GM18505 (cell line): ENCODE measurements around the gene MANSC4.

ENCODE experiments used
- ATAC-seq: cut with Tn5 transposase; IDR thresholded peaks from one replicate; pipeline ENCODE4 v1.9.1; 2021; ENCODE audit not compliant: unreplicated experiment
- POLR2A ChIP-seq: IDR thresholded peaks from 4 replicates; pipeline ENCODE4 v1.6.1; 2011; ENCODE audit warnings: borderline replicate concordance; ENCODE audit not compliant: insufficient read depth, insufficient read length; ENCODE audit errors: extremely low read depth

MANSC4 gene

DNA sequence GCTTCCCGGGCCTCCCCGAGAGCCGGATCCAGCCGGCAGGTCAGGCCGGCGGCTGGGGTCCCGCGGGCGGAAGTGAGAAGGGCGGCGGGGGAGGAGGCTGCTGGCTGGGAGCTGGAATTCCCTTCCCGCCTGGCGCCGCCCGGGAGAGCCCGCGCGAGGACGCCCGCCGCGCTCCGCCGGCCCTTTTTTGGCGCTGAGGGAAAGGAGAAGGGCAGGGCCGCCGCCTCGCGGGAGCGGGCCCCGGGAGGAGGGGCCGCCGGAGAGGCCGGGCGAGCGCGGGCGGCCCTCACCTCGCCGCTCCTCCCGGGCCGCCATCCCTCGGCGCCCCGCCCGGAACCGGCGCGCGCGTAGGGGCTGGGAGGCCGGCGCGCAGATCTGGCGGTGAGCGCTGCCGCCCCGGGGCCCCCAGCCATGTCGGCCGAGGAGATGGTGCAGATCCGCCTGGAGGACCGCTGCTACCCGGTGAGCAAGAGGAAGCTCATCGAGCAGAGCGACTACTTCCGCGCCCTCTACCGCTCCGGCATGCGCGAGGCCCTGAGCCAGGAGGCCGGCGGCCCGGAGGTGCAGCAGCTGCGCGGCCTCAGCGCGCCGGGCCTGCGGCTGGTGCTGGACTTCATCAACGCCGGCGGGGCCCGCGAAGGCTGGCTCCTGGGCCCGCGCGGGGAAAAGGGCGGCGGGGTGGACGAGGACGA, at the start of gene MANSC4, which contains the start of gene KLHL42:
MANSC4 (minus strand) TSS at position 317 of the 692 bp plus-strand sequence. CDS start 8,960 bp downstream, outside the sequence.
KLHL42 (plus strand) TSS at position 314 of the 692 bp plus-strand sequence; CDS start at position 412, 98 bp downstream.
- peak; percentile 55 for TF ChIP-seq POLR2A
- ATAC-seq: peak; percentile 75

DNA sequence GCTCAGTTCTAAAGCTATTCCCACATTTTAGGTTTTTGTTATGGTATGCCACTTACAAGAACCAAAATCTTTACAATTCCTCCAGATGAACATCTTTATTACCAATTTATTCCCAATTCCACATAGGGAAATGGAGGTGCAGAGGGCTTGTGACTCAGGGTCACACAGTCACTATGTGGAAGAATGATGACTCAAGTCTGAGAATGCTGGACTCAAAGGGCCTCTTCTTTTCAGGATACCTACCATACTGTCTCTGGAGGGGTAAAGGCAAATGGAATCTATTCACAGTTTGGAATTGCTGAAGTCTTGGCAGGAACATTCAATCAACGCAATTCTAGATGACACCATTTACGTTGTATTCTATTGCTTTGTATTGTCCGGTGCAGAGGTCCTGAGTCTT, 48.2 kb upstream of the MANSC4 start:
- no peak for TF ChIP-seq POLR2A
- ATAC-seq: no peak

GRCh38 chr12:27826076-27826475, 46.0 kb upstream of the MANSC4 start:
- TF ChIP-seq POLR2A: no peak
- ATAC-seq: no peak

DNA sequence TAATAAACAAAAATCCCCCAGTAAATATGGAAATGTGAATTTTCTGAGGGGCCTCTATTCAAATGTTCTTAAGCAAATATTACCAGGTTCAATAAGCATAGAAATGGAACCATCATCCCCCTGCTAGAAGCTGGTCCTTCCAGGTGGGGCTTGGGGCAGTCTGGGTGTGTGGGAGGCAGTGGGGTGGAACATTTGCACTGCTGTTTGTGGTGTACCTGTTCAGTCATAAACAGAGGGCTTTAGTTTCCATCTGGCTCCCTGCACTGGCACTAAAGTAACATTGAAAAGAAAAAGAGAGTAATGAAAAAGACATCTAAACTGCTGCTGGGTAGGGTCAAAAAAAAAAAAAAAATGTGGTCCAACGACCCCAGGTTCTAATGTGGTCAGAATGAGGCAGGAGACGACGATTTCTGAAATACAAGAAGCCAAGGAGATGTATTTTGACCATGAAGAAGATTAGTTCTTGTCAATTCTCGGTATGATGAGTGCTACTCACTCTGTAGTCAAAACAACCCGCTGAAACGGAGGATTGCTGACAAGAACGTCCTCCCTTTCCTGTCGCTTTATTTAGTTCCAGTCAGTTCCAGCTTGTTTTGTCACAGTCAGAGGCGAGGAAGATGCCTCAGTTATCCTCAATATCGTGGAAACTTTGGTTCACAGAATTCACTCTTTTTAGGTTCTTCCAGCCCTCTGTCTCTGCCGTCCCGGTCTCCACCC, 44.2 kb upstream of the MANSC4 start:
- peak; percentile 65 for ATAC-seq
- TF ChIP-seq POLR2A: no peak

DNA sequence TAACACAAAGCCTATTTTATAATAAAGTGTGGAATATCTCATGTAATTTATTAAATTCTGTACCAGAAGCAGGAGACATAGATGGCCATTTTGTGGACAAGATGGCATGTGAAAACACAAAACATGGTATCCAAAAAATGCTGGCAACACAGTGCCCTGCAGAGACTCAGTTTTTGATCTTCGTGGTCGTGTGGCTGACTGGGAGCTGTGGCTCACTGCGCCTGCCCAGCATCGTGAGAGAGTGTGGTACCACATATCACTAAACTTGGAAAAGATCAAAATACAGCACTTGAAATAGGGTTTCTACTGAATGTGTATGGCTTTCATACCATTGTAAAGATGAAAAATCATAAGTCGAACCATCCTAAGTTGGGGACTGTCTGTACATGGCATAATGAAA, 43.0 kb upstream of the MANSC4 start:
- no peak for TF ChIP-seq POLR2A
- no peak for ATAC-seq

DNA sequence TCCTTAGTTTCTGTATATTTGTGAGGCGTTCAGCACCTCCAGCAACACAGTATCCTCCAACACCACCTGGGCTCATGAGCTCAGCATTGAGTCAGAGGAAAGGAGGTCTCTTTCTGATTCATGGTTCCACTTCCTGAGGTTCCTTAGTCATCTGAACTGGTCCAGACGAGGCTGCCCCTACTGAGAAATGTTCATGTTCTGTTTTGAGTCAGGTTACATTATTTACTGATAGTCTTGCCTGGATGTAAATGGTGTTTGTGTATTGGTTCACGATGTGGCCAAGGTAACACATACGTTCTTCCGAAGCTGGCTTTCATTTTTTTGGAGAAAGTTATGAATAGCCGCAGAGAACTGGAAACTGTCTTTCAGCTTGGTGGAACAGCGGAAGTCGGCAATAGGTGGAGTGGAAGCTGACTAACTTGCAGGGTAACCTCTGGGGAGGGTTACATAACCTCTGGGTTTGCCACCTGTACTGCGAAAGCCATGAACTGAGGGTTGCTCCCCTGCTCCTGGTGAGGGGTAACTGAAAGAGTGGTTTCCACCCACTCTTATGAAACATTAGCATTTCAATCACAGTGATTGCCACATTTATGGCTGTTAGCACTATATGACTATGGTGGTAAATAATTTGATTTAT, 42.2 kb upstream of the MANSC4 start:
- peak; percentile 84 for ATAC-seq

DNA sequence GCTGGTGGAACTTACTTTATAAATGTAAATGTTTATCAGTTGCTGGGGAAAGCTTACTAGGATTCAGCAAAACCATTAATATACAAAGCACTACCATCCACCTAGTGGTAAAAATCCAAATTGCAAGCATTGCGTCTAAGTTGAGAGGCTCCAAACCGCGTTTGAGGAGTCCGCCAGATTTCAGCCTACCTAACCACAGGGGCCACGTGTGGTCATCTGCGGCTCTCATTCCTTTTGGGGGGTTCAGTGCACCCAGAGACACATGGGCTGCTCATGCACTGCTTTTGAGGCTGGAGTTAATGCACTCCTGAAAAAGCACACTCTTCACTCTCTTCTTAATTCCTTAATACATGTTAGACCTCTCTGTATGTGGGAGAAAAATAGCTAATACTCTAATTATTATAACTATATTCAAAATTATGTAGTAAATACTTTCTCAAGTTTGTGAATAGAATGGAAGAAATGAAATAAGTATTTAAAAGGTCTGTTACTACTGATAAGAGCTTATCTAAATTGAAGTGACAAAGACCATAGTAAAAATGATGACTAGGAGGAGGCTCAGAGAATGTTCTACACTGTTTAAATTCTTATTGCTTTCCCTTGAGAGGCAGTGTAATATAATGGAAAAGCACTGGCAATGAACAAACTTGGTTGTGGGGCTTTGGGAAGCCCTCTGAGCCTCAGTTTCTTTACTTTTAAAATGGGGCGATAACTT, 41.4 kb upstream of the MANSC4 start:
- ATAC-seq: no peak
- no peak for TF ChIP-seq POLR2A

More for the DNA sequence above, 42.2 kb upstream of the MANSC4 start:
- TF ChIP-seq POLR2A: no peak

GRCh38 chr12:27820564-27820963, 40.5 kb upstream of the MANSC4 start:
- no peak for TF ChIP-seq POLR2A
- no peak for ATAC-seq

GRCh38 chr12:27818401-27818918, 38.4 kb upstream of the MANSC4 start:
- no peak for ATAC-seq
- no peak for TF ChIP-seq POLR2A

DNA sequence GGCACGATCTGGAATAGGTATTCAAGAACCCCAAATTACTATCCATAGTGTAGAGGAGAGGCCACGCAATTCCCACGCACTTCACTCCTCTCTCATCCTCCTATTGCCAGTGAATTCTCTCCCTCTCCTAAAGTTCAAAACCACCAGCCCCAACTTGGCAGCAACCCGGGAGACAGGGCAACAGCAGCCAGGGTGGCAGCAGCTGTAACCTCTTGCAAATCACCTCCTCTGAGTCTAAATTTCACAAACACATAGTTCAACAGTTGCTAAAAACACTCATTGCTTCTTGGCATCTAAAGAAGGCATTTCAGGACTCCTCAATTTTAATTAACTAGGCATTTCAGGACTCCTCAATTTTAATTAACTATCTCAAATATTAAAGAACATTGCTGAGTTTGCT, 37.7 kb upstream of the MANSC4 start:
- ATAC-seq: no peak
- TF ChIP-seq POLR2A: no peak

- no peak for TF ChIP-seq POLR2A
- ATAC-seq: no peak
Measured at GRCh38 chr12:27814851-27815591, 35.0 kb upstream of the MANSC4 start.

DNA sequence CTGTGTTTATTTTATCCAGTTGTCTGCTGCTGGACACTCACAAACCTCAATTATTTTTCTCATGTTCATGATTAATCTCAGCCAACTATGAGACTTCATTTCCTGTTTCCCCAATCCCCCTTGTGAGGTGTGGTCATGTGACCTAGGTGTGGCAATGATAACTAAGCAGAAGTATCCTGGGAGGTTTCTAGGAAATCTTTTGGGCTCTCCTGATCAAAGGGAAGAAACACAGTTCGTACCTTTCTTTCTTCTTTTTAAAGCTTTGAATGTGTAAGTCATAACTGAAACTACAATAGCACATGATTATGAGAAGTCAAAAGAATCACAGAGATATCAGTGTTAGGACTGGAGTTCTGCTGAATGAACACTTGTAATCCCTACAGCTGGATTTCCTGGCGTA, 34.4 kb upstream of the MANSC4 start:
- TF ChIP-seq POLR2A: no peak
- no peak for ATAC-seq

GRCh38 chr12:27812502-27812901, 32.5 kb upstream of the MANSC4 start:
- ATAC-seq: no peak
- no peak for TF ChIP-seq POLR2A

DNA sequence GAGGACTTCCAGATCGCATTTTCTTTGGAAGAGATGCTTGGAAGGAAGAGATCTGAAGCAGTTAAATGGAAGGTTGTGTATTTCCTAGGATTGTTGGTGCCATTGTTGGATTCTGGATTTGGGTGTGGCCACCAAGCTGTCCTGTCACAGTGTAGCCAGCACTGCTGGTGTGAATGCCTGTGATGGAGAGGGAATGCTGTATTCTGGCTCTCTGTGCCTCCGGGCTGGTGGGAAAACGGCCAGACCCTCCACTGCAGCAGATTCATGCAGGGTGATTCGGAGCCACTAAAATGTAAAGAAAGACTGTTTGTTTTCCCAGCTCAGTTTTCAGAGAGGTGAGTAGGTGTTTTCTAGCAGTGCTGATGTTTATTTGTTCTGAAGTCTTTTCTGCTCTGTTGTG, 30.7 kb upstream of the MANSC4 start:
- no peak for TF ChIP-seq POLR2A
- ATAC-seq: no peak
